NCI-H1436 treated with DMSO at 0.1 percent for 48 hours (cell line): ENCODE measurements around the gene TSPAN3.

Experiments used
- DNase-seq: peaks from one replicate; lab custom pipeline; 2025; lab: John Stamatoyannopoulos, UW

TSPAN3 gene

GRCh38 chr15:77053709-77054108 lies 17.2 kb downstream of the TSPAN3 start:
- DNase-seq: no peak

GRCh38 chr15:77052556-77052955 lies 18.4 kb downstream of the TSPAN3 start:
- DNase-seq: no peak

GRCh38 chr15:77048135-77048876 lies 22.6 kb downstream of the TSPAN3 start:
- no peak for DNase-seq

GRCh38 chr15:77046704-77047412 lies 24.1 kb downstream of the TSPAN3 start:
- DNase-seq: no peak

GRCh38 chr15:77045985-77046384 lies 24.9 kb downstream of the TSPAN3 start:
- no peak for DNase-seq

GRCh38 chr15:77044228-77045042 lies 26.5 kb downstream of the TSPAN3 start:
- DNase-seq: no peak

- DNase-seq: no peak
Measured at GRCh38 chr15:77042955-77043920, 27.7 kb downstream of the TSPAN3 start.

GRCh38 chr15:77042245-77042919 lies 28.5 kb downstream of the TSPAN3 start:
- DNase-seq: no peak

- no peak for DNase-seq
Measured at GRCh38 chr15:77040673-77041072, 30.2 kb downstream of the TSPAN3 start.

GRCh38 chr15:77039848-77040247 lies 31.1 kb downstream of the TSPAN3 start:
- DNase-seq: no peak

GRCh38 chr15:77039217-77039533 lies 31.7 kb downstream of the TSPAN3 start:
- DNase-seq: no peak

GRCh38 chr15:77038312-77039216 lies 32.3 kb downstream of the TSPAN3 start:
- no peak for DNase-seq

- no peak for DNase-seq
Measured at GRCh38 chr15:77037388-77038209, 33.3 kb downstream of the TSPAN3 start.

- DNase-seq: no peak
Measured at GRCh38 chr15:77036537-77037387, 34.1 kb downstream of the TSPAN3 start.

GRCh38 chr15:77035999-77036471 lies 34.9 kb downstream of the TSPAN3 start:
- no peak for DNase-seq

- DNase-seq: no peak
Measured at GRCh38 chr15:77035584-77035983, 35.3 kb downstream of the TSPAN3 start.

- no peak for DNase-seq
Measured at GRCh38 chr15:77034695-77035489, 36.0 kb downstream of the TSPAN3 start.
